Lung (tissue), 12 donors: ENCODE measurements around the gene FAM3A. TPM values are rescaled to one million over a fixed set of nuclear protein-coding genes. Genes with fewer than 3 reads are reported as not detected.
"Not testable (repeated sequence)": the region's sequence is repeated elsewhere in the genome, so short reads cannot be mapped to it uniquely, and the experiment has no call there.

Experiments
- ATAC-seq: fragments of 200-7000 bp; cut with Tn5 transposase; one replicate; pipeline ENCODE4 v1.9.1; 2020; ENCODE audit warnings: moderate number of reproducible peaks; ENCODE audit not compliant: insufficient read depth, low FRiP score
- DNase-seq, 3 donors: peaks; one replicate each; pipeline ENCODE4 v3.0.0-alpha.2; 2013 to 2017
- H3K27ac ChIP-seq, 2 donors: one replicate each; pipeline ENCODE4 v1.5.1; 2013; ENCODE audit warnings: mild to moderate bottlenecking in 2 of 2, moderate library complexity in 2 of 2, control low read depth in 1 of 2, inconsistent platforms in 1 of 2, low read depth in 1 of 2, low read length in 1 of 2
- H3K27me3 ChIP-seq, 3 donors: one replicate each; pipeline ENCODE4 v1.5.1; 2013; ENCODE audit warnings: low read length in 2 of 3; ENCODE audit not compliant: control insufficient read depth in 3 of 3, insufficient read depth in 3 of 3
- H3K36me3 ChIP-seq, 4 donors: one replicate each; pipeline ENCODE4 v1.5.1; 2013; ENCODE audit warnings: low read length in 4 of 4, mild to moderate bottlenecking in 1 of 4, moderate library complexity in 1 of 4; ENCODE audit not compliant: control insufficient read depth in 4 of 4, insufficient read depth in 4 of 4
- H3K4me1 ChIP-seq, 5 donors: one replicate each; pipeline ENCODE4 v1.5.1; 2013; ENCODE audit warnings: low read length in 5 of 5, mild to moderate bottlenecking in 2 of 5, moderate library complexity in 1 of 5; ENCODE audit not compliant: control insufficient read depth in 5 of 5, insufficient read depth in 5 of 5
- H3K4me3 ChIP-seq: one replicate; pipeline ENCODE4 v1.5.1; 2013; ENCODE audit warnings: mild to moderate bottlenecking, control low read depth, moderate library complexity
- H3K9ac ChIP-seq, 2 donors: one replicate each; pipeline ENCODE4 v1.5.1; 2013; ENCODE audit warnings: low read length in 2 of 2, control low read depth in 1 of 2; ENCODE audit not compliant: insufficient read depth in 1 of 2
- H3K9me3 ChIP-seq, 4 donors: one replicate each; pipeline ENCODE4 v1.5.1; 2013; ENCODE audit warnings: low read length in 3 of 4, mild to moderate bottlenecking in 1 of 4, moderate library complexity in 1 of 4; ENCODE audit not compliant: control insufficient read depth in 4 of 4, insufficient read depth in 3 of 4
- CTCF ChIP-seq: IDR thresholded peaks from 2 replicates; pipeline ENCODE4 v1.5.1; 2012; ENCODE audit warnings: mild to moderate bottlenecking; ENCODE audit errors: control extremely low read depth, extremely low read depth
- WGBS, 2 donors: extraction: QIAGEN DNeasy Blood & Tissue Kit; methylation state at CpG; one replicate each; pipeline ENCODE4 v1.1.7; 2013; 5-methylcytosine and 5-hydroxymethylcytosine counted together
- polyA plus RNA-seq, 2 donors: library from polyadenylated mRNA; stranded (reverse); fragments of 200-250 nt; gene quantifications; one replicate each; pipeline ENCODE4 v1.2.1, GENCODE V29; 2013
- total RNA-seq, 2 donors: library from RNA; depleted of rRNA in 1 of 2; stranded (reverse); fragments of >200 nt in 1 of 2; gene quantifications; one replicate each; pipeline ENCODE4 v1.2.1, GENCODE V29; 2014 to 2021
- donor health status: control.
- donor health status: control.
- donor health status: Bipolar disorder and iron deficiency.
- donor health status: healthy.
- donor health status: DM: yes; HTN: yes; CAD: no.

The FAM3A gene
- total and polyA plus RNA-seq, 4 donors: 21.5 to 61.2 (median 46.2) TPM

DNA sequence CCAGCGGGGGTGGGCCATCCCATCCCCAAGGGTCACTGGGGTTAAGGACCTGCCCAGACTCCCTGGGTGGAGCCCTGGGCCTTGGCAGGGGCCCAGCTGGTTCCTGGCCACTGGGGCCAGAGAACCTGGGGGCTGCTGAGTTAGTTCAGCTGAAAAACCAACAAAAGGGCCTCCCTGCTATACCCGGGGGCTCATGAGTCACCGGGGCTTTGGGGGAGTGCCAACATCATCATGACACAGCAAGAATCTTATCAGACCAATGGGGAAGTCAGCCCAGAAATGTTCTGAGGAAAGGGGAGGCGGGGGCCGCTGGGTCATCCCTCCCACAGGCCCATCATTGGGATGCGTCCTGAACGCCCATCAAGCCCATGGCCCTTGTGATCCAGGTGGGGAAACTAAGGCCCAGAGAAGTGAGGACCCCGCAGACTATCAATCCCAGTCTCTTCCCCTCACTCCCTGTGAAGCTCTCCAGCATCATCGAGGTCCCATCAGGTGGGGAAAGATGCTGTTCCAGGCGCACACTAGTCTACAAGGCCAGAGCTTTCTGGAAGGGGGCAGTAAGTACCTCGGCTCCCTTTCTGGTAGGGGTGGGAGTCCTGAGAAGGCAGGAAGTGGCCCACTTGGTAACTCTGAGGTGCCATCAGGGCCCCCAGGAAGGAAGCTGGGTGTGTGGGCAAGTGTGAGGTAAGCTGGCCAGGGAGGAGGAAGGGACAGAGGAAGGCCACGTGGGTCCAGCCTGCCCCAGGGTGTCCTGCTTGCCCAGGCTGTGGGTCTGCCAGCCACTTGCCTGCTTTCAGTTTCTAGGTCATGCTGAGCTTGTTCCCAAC is 26.1 kb upstream of the FAM3A start:
- DNase-seq (peak; percentile 38 to 53 (median 40)), ATAC-seq (peak; percentile 29)
- Histone ChIP-seq H3K4me1 (peaks cover 0 to 9% (median 4%) of the 10 kb centered on the region in 5 donors), H3K36me3 (peaks cover 0 to 2% (median 0%) of the 10 kb centered on the region in 4 donors), H3K27me3 (no peaks in the 10 kb centered on the region), H3K4me3 (no peak overlapping the region), H3K9ac (no peak overlapping the region), H3K27ac (peak overlapping the region; percentile 73 to 89), H3K9me3 (peaks cover 0 to 3% (median 0%) of the 10 kb centered on the region in 4 donors)
- 20 to 53% methylated on average over 9 to 12 of the region's 12 CpGs for WGBS, 2 donors
- no peak for TF ChIP-seq CTCF

- H3K36me3 ChIP-seq: peaks cover 0 to 2% (median 0%) of the 10 kb centered on the region in 4 donors
- H3K9me3 ChIP-seq: peaks cover 0 to 3% (median 0%) of the 10 kb centered on the region in 4 donors
- ATAC-seq (no peak), DNase-seq (no peak)
- no peak for TF ChIP-seq CTCF
- no peaks in the 10 kb centered on the region for H3K27me3 ChIP-seq
- H3K9ac ChIP-seq: no peak overlapping the region
- H3K4me1 ChIP-seq: peaks cover 0 to 9% (median 4%) of the 10 kb centered on the region in 5 donors
- no peak overlapping the region for H3K4me3 ChIP-seq
- 43 to 59% methylated on average over 1 to 5 of the region's 5 CpGs for WGBS, 2 donors
- H3K27ac ChIP-seq: peak overlapping the region; percentile 73 to 89
Observed at GRCh38 chrX:154541589-154541895, 25.5 kb upstream of the FAM3A start.

- Histone ChIP-seq H3K4me1 (peaks cover 0 to 5% (median 4%) of the 10 kb centered on the region in 5 donors), H3K27me3 (no peaks in the 10 kb centered on the region), H3K4me3 (no peak overlapping the region), H3K36me3 (peaks cover 0 to 2% (median 0%) of the 10 kb centered on the region in 4 donors), H3K9me3 (peaks cover 0 to 3% (median 0%) of the 10 kb centered on the region in 4 donors), H3K9ac (no peak overlapping the region), H3K27ac (peak overlapping the region; percentile 73 to 89)
- peak in 2 of 3 donors; percentile 16 to 17 for DNase-seq
- 76 to 78% methylated on average over 19 of the region's 19 CpGs for WGBS, 2 donors
- ATAC-seq: no peak
- TF ChIP-seq CTCF: no peak
Observed at GRCh38 chrX:154540897-154541535, 25.0 kb upstream of the FAM3A start.

DNA sequence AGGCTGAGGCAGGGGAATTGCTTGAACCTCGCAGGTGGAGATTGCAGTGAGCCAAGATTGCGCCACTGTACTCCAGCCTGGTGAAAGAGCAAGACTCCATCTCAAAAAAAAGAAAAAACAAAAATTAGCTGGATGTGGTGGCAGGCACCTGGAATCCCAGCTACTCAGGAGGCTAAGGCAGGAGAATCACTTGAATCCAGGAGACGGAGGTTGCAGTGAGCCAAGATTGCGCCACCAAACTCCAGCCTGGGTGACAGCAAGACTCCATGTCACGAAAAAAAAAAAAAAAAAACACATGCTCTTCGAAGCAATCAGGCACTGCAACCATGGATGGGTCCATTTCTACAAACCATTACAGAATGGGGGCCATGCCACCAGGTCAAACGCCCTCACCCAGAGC is 24.3 kb upstream of the FAM3A start:
- H3K4me3 ChIP-seq, ATAC-seq, H3K36me3 ChIP-seq, H3K4me1 ChIP-seq, H3K9me3 ChIP-seq, H3K27me3 ChIP-seq, H3K9ac ChIP-seq: not testable (repeated sequence)
- 58 to 70% methylated on average over 7 of the region's 7 CpGs for WGBS, 2 donors
- peak overlapping the region in 1 of 2 donors; percentile 89 for H3K27ac ChIP-seq
- DNase-seq: peak in 1 of 3 donors; percentile 2
